PC-3 (cell line): ENCODE data around the gene XRCC2.

Experiments
- EZH2 ChIP-seq: fragments of 300-600 bp; sonication (generic); IDR thresholded peaks from one replicate; pipeline ENCODE4 v1.6.1; 2017; ENCODE audit warnings: antibody characterized with exemption, mild to moderate bottlenecking, low read length; ENCODE audit not compliant: unreplicated experiment
- TF ChIP-seq, protein P1 (sequence below): fragments of 300-600 bp; sonication (generic); conservative IDR thresholded peaks from 2 replicates; pipeline ENCODE4 v1.5.1; 2017; ENCODE audit warnings: antibody characterized with exemption, low read depth, mild to moderate bottlenecking, low read length

DNA sequence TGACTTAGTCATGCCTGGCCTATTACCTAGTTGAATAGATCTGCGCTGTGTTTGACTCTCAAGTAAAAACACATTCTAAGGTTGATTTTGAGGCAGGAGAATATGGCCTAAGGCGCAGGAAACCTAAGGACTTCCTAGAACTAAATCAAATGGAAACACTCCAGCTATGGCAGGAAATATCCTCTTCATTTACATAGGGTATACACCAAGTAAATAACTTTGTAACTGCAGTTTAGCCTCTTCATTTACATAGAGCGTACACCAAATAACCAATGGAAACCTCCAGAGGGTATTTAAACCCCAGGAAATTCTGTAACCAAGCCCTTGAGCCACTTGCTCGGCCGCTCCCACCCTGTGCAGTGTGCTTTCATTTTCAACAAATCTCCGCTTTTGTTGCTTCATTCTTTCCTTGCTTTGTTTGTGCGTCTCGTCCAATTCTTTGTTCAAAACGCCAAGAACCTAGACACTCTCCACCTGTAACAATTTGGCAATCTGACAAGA lies 35.6 kb upstream of the XRCC2 start:
- TF ChIP-seq, protein P1, sequence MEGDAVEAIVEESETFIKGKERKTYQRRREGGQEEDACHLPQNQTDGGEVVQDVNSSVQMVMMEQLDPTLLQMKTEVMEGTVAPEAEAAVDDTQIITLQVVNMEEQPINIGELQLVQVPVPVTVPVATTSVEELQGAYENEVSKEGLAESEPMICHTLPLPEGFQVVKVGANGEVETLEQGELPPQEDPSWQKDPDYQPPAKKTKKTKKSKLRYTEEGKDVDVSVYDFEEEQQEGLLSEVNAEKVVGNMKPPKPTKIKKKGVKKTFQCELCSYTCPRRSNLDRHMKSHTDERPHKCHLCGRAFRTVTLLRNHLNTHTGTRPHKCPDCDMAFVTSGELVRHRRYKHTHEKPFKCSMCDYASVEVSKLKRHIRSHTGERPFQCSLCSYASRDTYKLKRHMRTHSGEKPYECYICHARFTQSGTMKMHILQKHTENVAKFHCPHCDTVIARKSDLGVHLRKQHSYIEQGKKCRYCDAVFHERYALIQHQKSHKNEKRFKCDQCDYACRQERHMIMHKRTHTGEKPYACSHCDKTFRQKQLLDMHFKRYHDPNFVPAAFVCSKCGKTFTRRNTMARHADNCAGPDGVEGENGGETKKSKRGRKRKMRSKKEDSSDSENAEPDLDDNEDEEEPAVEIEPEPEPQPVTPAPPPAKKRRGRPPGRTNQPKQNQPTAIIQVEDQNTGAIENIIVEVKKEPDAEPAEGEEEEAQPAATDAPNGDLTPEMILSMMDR, result no peak
- TF ChIP-seq EZH2, result no peak
